ENCODE results near the gene DNAJC5.

DNA sequence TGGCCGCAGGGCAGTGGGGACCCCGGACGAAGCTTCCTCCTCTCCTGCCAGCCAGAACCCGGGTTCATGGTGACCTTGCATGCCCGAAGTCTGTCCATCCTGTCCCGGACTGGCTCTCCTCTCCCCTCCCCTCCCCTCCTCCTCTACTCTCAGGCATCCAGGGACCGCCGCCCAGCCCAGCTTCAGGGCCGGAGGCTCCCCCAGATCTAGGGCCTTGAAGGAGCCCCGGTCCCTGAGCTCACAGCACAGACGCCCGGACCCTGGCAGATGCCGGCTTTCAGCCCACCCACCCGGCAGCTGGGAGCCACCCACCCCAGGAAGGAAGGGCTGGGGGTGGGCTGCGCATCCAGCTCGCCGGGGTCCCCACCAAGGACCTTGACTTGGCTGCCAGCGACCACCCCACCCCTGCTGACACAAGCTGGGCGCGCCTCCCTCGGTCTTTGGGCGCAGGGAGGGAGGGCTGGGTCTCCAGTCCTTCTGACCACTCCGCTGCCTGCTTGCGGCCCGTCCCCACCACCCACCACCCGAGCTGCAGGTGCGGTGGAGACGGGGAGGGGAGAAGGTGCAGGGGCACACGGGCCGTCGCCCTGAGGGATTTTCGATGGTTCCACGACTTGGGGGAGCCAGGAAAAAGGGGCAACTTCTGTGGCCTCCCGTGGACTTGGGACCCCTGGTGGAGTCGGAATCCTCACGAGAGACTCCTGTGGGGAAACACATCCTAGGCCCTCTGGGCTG, 39.4 kb upstream of the DNAJC5 start:
- TF ChIP-seq EZH2 (IDR thresholded peaks at IDR 0.05; ENCODE audit: low read depth, low read length, severe bottlenecking) (no peak), CTCF (IDR thresholded peaks at IDR 0.05; ENCODE audit: control extremely low read depth in 1 of 3, insufficient read depth in 1 of 3, low read depth in 1 of 3, low read length in 3 of 3) (no peak), YY1 (IDR thresholded peaks at IDR 0.05; ENCODE audit: low read depth, low read length) (no peak), POLR2AphosphoS5 (IDR thresholded peaks at IDR 0.05; ENCODE audit: low read depth, low read length) (no peak), JUND (IDR thresholded peaks at IDR 0.05; ENCODE audit: low read length) (no peak), POU5F1 (IDR thresholded peaks at IDR 0.05; ENCODE audit: low read depth, low read length) (no peak), EGR1 (IDR thresholded peaks at IDR 0.05; ENCODE audit: borderline replicate concordance, low read depth, low read length) (no peak)
- TF ChIP-seq, protein P1, sequence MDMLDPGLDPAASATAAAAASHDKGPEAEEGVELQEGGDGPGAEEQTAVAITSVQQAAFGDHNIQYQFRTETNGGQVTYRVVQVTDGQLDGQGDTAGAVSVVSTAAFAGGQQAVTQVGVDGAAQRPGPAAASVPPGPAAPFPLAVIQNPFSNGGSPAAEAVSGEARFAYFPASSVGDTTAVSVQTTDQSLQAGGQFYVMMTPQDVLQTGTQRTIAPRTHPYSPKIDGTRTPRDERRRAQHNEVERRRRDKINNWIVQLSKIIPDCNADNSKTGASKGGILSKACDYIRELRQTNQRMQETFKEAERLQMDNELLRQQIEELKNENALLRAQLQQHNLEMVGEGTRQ (IDR thresholded peaks at IDR 0.05; ENCODE audit: low read length), result no peak

Measured in H1 (cell line).